NCI-H460 (cell line): ENCODE data around the gene CDH13. TPM values are rescaled to one million over a fixed set of nuclear protein-coding genes. Genes with fewer than 3 reads are reported as not detected.

Source experiments
- DNase-seq: peaks from one replicate; pipeline ENCODE4 v3.0.0-alpha.2; 2016; ENCODE audit warnings: low read depth; ENCODE audit errors: extremely low read depth
- total RNA-seq: library from RNA; depleted of rRNA; stranded (reverse); fragments of >200 nt; shearing (Covaris generic); gene quantifications from 2 replicates; pipeline ENCODE4 v1.2.3, GENCODE V29; 2014

CDH13 gene
- total RNA-seq, 1 experiment from 2014 or later, result 123 TPM

DNA sequence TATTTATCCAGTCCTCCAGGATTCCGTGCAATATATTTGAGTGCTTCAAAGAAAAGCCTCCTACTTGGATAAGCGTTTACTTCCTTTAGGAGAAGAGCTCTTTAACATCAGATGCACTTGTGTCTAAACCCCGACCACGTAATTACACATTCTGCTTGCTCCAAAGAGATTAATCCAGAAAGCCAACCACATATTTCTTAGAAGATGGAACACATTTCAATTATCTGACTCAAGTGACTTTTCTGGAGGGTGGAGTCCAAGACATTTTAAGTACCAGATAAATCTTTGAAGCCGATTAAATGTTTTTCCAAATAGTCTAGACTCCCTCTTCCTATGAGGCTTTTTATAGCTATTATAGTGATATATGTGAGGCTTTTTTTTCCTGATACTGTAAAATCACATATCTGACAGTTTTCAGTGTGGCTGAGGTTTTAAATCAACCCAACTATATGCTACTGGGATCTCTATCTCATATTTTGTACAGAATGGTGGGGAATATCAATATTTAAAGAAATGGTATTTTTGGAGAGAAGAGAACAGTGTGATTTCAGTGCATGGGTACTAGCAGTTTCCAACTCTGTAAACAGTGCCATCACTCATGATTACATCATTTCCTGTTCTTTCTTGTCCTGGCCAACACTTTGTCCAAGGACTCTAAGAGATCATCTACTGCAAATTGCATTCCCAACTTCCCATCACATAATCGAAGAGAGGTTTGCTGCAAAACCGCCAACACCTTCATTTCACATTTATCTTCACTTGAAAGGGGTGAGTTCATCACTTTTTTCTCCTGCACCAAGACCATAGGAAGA, 988.6 kb downstream of the CDH13 start:
- DNase-seq, result no peak

DNA sequence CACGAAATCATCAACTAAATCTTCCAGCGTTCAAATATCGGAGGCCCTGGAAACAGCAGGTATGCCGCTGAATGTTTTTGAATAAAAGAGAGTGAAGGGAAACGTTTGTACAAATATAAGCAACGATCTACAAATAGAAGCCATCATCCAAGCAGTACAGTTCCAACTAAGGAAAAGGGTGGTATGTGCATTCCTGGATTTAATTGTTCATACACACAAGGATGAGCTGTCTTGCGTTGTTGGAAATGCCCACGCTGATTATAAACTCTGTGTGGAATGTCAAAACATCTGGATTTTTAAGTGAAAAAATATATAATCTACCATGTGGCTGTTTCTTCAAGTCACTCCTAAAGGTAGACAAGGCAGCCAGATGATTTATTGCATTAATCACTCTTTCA, 989.2 kb downstream of the CDH13 start:
- DNase-seq, result no peak

DNA sequence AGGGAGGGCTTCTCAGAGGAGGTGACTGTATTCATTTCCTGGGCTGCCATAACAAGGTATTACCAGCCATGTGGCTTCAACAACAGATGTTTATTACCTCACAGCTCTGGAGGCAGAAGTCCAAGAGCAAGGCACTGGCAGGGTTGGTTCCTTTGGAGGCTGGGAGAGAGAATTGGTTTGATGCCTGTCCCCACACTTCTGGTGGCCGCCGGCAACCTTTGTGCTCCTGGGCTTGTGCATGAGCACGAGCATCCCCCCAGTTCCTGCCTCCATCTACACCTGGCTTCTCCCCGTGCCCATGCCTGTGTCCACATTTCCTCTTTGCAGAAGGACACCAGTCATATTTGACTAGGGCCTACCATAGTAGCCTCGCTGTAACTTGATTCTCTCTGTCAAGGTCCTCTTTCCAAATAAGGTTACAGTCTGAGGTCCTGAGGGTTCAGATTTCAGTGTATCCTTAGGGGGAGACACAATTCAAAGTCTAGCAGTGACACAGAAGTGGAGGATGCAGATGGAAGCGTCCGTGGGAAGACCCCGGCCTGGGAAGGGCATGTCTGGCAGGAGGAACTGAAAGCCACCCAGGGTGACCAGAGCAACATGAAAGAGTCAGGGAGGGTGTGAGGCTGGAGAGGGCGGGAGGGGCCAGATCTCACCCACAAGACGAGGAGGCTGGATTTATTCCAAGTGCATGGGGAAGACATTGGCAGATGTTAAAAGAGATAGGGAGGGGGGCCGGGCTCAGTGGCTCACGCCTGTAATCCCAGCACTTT, 992.8 kb downstream of the CDH13 start:
- DNase-seq, result no peak

DNA sequence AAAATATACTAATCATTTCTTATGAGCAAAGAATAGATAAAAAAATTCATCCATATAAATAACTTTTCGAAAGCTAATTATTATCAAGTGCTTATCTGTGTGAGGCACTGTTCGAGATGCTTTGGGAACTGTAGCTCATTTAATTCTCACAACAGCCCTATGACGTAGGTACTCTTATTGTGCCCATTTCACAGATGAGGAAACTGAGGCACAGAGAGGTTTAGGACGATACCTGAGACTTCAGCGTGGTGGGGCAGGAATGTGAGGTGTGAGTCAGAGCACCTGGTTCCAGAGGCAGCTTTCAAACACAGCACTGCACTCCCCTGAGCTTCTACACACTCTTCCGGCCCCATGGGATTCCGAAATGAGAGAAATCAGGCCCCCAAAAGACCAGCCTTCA, 995.2 kb downstream of the CDH13 start:
- DNase-seq, result no peak

DNA sequence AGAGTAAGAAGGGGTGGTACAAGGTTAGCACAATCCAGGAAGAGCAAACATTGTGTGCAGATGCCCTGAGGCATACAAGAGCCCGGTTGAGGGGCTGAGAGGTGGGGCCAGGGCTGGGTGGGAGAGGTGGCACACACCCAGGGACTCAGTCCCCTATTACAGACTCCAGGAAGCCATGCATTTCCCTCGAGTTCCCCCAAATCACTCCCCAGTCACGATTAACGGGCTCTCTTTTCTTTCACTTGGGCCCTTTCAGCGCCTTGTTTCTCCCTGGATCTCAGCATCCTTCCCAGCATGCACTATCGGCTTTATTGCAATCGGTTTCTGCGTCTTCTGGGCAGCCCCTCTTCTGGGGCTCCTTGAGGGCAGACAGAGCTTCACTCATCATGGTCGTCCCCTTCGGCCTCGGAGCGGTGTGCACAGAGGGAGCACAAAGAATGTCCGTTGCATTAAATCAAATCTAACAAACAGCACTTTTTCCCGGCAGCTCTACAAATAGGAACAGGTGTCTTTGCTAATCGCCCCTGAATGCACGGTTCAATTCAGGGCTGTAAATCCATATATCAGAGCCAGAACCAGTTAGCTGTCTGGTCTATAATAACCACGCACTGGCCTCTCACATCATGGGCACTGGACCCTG, 996.4 kb downstream of the CDH13 start:
- no peak for DNase-seq

DNA sequence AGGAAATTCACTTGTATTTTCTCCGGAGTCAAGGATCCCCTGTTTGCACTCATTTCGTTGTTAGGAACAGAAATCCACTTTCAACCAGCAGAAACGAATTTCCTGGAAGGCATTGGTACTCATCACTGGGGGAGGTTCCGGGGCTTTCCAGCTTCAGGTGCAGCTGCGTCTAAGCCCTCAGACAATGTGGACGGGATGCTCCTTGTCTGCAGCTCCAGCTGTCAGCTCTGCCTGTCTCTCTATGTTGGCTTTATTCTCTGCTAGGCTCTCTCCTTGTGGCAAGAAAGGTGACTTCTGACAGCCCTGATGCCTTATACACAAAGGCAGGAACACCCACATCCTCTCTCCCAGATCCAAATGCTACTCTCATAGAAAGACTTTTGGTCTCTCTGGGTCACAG, 997.1 kb downstream of the CDH13 start:
- no peak for DNase-seq

DNA sequence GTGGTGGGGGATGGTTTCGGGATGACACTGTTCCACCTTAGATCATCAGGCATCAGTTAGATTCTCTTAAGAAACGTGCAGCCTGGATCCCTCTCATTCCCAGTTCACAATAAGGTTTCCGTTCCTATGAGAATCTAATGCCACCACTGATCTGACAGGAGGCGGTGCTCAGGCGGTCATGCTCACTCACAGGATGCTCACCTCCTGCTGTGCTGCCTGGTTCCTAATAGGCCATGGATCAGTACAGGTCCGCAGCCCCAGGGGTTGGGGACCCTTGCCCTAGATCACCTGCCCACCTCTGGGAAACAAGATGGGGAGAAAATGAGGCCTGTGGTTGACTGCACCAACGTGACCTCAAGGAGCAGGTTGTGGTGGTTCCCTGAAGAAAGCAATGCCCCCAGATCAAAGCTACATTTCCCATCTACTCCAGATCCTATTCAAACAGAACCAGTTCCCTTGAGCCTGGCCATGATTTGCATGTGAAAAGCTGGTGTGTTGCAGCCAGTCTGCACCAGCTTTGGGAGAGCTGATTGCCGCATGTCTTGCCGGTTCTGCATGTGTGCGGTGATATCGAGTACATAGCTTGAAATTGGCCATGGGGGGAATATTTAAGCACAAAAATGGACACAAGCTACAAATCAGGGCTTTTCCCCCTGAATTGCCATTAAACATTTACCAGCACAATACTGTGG, 997.8 kb downstream of the CDH13 start:
- DNase-seq, result no peak

DNA sequence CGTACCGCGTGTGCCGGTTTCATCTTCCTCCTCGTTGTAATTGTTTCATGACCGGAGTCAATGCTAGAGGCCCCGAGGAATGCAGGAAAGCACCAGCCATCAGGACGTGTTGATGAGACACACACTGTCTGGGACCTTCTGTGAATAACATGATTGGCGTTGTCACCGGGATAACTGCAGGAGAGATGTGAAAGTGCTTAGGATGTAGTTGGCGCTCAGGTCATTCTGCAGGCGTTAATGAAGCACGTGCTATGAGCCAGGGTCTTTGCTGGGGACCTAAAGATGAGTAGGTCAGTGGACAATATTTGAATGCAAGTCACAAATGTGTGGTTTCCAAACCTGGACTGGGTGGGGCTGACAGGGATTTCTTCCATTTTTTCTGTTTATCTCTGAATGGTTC, 999.4 kb downstream of the CDH13 start:
- DNase-seq, result no peak

DNA sequence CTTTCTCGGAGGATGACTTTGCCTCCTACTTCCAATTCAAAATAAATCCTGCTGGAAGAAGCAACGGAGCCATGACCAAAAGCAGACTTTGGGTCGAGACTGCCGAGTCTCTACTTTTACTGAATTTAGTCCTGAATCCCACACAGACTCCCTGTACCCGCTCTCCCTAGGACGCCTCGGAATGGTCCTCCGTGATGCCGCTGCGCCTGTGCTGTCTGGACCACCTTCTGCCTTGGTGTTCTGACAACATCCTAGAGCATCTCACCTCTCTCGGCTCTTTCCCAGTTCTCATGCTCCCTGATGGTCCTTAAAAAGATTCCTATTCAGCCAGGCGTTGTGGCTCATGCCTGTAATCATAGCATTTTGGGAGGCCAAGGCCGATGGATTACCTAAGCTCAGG, 999.9 kb downstream of the CDH13 start:
- DNase-seq, result no peak

DNA sequence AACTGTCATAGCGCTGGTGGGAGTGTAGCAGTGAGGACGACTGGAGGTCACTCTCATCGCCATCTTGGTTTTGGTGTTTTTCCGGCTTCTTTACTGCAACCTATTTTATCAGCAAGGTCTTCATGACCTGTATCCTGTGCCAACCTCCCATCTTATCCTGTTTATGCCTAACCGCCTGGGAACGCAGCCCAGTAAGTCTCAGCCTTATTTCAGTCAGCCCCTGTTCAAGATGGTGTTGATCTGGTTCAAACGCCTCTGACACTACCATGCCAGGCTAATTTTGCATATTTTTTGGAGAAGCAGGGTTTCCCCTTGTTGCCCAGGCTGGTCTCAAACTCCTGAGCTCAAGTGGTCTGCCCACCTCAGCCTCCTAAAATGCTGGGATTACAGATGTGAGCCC, 1001.2 kb downstream of the CDH13 start:
- DNase-seq, result no peak

DNA sequence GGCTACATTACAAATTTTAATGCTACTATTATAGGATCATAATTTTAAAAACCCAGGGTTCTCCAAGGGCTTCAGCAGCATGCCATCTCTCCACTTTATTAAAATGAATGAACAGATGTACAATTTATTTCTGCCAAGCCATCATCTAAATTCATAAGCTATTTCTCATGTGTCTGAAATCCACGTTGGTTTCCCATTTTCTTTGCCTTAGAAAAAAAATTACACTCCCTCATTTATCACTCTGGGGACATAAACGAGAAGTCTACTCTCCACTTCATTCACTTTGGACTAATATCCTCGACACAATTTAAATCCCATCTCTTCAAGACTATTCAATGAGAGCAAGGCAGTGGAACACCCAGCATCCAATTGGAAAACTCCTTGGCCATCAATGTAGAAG, 1002.7 kb downstream of the CDH13 start:
- no peak for DNase-seq

DNA sequence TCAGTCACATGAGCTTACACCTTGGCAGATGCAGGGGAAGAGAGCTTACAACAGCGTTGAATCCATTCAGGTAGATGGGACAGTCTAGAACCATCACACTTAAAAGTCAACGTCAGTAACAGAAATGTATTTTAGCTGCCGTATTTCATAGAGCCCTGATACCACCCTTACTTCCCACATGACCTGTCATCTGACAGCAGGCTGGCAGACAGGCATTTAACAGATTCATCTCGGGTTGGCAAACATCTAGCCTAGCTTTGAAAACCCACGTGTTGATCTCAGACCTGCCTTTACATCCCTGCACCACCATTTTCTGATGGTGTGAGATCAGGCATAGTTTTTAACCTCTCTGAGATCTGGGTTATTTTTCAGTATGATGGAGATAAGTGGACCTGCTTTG, 1003.1 kb downstream of the CDH13 start:
- no peak for DNase-seq

DNA sequence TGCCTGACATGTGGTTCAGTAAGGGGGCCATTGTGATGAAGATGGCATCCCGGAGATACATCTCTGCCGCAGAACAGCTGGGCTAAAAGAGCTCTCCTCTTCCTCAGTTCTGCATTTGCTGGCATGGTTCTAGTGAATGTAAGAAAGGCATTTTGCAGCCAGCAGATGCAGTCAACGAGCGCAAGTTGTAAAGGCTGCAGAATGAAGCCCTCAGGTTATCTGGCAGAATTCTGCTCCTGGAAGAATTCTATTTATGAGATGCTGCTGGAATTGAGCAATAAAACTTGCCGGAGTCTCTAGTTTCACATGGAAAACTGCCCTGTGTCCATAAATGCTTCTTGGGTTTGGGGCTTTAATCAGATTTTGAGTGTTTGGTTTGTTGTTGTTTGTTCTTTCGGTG, 1004.2 kb downstream of the CDH13 start:
- DNase-seq, result no peak

DNA sequence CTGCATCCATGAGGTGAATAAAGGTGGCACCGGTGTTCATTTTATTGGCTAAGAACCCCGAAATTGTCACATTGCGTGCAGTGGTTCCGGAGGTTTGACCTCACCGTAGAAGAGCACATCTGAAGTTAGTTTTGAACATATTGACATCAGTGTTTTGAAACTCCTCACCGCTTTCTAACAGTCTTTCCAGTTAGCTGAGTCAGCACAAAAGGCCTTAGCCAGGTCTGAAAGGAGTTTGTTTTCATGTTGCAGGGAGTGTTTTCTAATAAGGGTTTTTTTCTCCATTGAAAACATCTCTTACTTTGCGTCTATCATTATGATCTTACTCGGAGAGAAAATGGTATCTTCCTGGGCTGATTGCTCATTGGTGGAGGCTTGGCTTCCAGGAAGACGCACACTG, 1006.5 kb downstream of the CDH13 start:
- DNase-seq, result no peak

DNA sequence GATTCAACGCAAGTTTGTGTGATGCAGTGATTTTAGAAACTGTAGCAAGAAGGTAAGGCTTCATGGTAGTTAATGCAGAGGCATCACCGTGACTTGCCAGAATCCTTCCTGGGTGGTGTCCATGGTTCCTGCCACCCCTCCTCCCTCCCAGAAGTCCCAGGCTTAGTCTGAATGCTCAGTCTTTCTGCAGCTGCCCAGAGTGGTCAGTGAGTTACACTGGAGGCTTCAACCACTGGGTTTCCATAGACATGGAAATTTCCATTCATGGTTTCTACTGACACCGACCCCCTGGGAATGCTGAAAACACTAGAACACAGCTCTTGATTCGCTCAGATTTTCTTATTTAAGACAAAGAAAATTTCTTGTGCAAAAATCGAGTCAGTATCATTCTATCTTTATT, 1021.6 kb downstream of the CDH13 start:
- no peak for DNase-seq

DNA sequence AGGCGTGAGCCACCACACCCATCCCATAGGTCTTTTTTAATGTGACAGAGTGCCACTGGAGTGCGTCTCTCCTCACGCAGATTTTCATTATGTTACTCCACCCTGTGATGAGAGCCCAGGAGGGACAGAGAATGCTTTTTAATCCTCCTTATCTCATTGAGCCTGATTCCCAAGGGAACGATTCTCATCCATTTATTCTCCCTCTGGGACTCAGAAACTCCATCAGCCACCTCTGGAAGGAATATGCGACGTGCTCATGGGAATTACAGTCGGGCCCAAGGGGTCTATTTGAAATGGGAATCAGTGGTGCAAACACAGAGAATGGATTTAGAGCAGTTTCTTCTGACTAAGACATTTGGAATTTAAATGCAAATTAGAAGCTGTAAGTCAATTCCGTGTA, 1025.1 kb downstream of the CDH13 start:
- DNase-seq, result no peak

DNA sequence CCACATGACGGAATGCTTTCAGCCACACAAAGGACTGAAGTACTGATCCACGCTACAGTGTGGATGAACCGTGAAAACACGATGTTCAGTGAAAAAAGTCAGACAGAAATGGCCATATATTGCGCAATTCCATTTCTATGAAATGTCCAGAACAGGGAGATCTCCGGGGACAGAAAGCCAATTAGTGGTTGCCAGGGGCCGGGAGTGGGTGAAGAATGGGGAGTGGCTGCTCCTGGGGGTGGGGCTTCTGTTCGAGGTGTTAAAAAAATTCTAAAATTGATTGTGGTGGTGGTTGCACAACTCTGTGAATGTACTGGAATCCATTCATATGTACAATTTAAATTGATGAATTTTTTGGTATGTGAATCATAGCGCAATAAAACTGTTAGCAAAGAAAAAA, 1026.2 kb downstream of the CDH13 start:
- no peak for DNase-seq

DNA sequence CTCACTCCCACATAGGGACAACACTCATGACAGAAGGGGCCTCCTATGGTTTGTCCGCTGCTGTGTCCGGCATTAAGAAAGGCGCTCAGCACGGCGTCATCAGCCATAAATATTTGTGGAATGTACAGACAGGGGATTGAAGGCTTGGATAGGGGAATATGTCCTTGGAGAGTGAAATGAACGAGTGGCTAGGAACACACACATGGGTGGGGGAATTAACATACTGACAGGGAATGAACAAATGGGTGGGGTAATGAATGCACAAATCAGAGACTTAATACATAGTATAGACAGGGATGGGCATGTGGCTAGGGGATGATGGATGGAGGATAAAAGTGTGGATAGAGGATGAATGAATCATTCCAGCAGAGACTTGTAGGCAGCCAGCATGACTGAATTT, 1027.0 kb downstream of the CDH13 start:
- no peak for DNase-seq

DNA sequence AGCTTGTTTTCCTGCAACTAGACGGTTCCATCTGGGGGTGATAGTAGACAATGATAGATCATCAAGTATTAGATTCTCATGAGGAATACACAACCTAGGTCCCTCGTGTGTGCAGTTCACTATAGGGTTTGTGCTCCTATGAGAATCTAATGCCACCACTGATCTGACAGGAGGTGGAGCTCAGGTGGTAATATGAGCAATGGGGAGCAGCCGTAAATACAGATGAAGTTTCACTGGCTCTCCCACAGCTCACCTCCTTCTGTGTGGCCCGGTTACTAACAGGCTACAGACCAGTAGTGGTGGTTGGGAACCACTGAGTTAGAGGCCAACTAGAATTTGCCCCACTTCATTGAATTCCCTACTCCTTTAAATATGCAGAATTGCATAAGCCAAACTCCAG, 1033.5 kb downstream of the CDH13 start:
- no peak for DNase-seq

DNA sequence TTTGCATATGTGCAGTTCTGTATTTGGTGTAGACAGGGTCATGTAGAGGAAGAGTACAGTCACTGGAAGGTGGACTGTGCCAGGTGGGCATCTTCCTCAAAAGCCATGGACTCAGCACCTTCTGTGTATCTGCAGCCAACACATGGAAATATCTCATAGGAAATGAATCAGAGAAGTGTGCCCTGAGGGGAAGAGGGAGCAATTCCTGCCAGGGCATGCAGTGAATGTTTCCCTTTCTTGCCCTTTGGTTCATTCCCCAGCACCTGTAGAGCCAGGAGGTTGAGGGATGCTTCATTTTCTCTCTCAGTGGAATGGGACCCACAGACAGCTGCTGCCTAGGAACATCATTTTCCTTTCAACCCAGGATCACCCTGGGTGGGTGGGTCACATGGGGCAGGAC, 1034.9 kb downstream of the CDH13 start:
- no peak for DNase-seq

DNA sequence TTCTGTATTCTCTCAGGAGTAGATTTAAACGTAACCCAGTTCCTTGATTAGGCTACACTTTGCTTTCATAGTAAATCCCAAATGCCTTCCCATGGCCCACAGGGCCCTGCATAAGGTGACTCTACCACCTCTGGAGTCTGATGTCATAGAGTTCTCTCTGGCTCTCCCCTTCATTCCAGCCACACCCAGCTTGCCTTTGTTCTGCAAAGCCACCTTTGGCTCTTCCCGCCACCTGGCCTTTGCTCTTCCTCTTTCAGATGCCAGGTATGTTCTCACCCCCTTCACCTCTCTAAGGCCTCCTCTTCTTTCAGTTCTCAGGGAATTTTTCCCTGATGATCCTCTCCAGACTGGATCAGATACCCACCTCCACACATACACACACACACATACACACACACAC, 1039.7 kb downstream of the CDH13 start:
- DNase-seq, result no peak
